NCI-H187 treated with DMSO at 0.1 percent for 48 hours (cell line): ENCODE data around the gene C6orf15.
A peak's percentile ranks its signal among the peaks of the same experiment; 100 is the strongest.

ENCODE experiments used
- DNase-seq: peaks from one replicate; lab custom pipeline; 2025; lab: John Stamatoyannopoulos, UW

Gene C6orf15

DNA sequence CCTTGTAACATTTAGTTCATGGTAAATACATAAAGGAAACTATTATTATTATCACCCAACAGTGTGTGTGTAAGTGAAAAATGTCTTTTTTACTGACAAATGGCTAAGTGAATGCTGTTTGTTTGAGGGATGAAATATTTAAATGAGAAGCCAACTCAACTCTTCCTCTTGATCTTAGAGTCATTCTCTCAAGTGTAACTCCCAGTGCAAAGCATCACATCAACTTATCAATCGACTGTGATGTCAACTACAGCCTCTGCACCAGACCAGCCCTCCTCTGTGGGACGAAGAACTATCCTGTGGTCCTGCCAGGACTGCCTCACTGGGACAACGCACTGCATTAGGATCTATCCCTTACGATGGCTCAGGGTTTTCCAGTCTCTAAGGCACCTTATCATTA is 5.3 kb downstream of the C6orf15 start:
- no peak for DNase-seq

DNA sequence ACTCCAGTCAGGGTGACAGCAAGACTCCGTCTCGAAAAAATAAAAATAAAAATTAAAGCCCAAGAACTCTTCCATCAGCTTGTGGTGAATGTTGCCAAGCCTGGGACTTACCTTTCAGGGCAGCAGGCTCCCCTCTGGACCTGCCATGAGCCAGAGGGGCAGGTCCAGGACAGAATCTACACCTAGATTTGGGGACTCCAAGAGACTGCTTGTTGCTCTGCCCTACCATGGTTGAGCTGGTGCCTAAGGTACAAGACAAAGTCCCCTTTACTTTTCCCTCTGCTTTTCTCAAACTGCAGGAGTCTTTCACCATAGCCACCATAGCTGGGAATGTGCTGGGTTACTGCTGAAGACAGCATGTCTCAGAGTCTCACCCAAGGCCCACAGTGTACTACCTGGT is 9.2 kb downstream of the C6orf15 start:
- no peak for DNase-seq

DNA sequence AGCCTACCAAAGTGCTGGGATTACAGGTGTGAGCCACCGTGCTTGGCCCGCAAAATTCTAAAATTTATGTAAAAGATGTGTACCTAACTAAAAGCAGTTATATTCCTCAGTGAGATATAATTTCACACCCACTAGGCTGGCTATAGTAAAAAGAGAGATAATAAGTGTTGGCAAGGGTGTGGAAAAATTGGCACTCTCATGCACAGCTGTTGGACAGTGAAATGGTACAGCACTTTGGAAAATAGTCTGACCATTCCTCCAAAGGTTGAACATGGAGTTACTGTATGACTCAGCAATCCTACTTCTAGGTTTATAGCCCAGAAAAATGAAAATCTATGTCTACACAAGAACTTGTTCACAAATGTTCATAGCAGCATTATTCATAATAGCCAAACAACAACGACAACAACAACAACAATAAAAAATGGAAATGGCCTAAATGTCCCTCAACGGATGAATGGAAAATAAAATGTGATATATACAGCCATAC is 13.9 kb downstream of the C6orf15 start:
- DNase-seq, result no peak

GRCh38 chr6:31096656-31097055 is 15.7 kb downstream of the C6orf15 start:
- DNase-seq, result no peak

DNA sequence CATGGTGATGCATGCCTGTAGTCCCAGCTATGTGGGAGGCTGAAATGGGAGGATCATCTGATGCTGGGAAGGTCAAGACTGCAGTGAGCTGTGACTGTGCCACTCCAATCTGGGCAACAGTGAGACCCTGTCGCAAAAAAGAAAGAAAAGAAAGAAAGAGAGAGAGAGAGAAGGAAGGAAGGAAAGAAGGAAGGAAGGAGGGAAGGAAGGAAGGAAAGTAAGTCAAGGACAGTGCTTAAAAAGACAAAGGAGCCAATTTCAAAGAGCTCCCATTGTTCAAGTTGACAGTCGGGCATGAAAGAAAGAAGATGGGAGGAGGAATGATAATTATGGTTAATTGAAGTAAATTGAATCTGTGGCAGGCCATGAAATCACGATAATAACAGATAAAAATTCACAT is 16.2 kb downstream of the C6orf15 start:
- no peak for DNase-seq

DNA sequence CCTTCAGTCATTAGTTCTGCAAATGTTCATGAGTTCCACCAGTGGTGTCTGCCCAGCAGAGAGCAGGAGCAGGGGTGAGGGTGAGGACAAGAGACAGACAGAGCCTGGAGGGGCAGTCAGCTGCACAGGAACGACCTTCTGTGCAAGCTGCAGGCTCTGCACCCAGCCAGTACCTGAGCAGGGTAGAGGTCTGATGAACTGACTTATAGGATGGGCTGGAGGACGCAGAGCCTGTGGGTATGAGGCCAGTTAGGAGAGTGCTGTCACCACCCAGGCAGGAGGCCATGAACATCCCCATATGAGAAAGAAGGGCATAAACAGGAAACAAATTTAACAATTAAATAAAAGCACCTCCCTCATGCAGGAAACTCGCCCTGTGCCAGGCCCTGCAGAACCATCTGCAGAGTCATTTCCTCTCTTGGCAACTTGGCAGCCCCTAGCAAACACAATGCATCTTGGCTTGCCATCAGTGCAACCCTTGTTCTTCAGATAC is 17.9 kb downstream of the C6orf15 start:
- no peak for DNase-seq

DNA sequence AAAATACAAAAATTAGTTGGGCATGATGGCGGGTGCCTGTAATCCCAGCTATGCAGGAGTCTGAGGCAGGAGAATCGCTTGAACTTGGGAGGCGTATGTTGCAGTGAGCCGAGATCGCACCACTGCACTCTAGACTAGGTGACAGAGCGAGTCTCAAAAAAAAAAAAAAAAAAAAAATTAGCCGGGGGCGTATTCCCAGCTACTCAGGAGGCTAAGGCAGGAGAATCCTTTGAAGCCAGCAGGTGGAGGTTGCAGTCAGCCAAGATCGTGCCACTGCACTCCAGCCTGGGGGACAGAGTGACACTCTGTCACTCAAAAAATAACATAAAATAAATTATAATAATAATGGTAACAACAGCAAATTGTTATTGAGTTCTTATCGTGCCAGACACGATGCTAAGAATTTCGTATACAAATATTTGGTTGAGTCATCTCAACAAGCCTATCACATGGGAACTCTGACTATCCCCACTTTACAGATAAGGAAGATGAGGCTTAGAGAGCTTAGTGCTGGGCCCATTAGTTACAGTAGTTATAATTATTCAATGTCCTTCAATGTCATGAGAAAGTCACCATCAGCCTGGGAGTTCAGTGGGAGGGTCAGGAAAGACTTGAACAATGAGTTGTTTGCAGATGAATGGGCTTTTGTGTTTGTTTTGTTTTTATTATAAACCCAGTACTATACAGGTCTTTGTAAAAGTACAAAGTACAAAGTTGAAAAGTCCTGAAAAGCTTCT is 19.4 kb downstream of the C6orf15 start:
- DNase-seq, result no peak

DNA sequence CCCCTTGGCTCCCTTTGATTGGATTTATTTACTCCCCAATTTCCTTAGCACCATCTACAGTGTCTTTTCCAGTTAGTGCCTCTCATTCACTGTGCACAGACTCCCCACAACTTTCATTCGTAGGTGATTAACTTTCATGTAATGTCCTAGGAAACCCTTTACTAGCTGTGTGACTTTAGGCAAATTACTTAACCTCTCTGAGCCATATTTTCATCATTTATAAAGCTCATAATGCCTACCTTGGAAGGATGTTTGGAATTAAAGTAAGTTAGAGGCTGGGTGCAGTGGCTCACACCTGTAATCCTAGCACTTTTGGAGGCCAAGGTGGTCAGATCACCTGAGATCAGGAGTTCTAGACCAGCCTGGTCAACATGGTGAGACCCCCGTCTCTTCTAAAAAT is 20.1 kb downstream of the C6orf15 start:
- no peak for DNase-seq

DNA sequence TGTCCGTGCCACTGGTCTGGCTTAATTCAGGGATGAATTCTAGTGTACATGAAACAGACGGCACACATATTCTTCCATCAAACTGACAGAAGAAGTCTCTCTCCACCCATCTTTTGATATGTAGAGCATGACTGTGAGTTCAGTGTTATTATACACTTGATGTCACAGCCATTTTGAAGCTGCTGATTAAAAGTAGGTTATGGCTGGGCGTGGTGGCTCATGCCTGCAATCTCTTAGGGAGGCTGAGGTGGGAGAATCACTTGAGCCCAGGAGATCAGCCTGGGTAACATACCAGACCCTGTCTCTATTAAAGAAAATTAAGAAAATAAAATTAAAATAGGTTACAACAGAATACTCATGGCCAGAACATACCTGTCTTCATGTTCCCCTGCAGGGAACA is 20.7 kb downstream of the C6orf15 start:
- no peak for DNase-seq

DNA sequence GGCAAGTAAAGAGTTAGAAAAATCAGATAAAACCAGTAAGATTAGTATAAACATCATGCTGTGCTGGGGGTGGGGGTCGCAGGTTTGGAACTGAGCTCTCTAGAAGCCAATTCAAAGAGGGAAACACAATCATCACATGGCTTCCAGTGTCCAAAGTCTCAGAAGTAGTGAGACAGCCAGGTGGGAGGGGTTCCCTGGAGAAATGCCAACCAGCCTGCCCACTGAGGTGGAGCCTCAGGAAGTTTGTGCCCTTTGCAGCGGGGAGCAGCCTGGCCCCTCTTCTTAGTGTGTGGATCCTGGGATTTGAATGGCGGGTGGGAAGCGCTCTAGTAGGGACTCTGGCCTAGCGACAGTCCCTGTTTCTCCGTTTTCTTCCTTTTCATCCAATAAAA is 21.4 kb downstream of the C6orf15 start:
- no peak for DNase-seq

DNA sequence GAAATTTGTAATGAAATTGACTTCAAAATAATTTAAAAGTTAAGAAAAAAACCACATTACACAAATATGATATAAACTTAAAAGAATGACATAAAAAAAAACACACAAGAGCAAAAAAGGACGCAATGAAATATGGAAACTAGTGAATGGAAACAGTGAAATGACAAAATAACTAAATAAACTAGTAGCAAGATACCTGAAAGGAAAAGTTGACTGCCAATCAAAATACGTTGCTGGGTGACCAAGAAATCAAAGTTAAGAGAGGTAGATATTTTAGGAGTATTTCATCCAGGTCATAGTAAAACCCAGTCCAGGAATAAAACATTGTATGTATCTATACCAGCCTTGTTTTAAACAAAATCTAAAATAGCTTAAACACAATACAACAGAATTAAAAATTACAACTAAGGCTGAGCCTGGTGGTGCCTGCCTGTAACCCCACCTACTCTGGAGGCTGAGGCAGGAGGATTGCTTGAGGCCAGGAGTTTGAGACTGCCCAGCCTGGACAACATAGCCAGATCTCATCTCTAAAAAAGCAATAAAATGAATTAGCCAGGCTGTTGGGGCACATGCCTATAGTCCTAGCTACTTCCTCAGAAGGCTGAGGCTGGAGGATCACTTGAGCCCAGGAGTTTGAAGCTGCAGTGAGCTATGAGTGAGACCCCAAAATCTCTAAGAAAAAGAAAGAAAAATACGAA is 22.0 kb downstream of the C6orf15 start:
- no peak for DNase-seq

- DNase-seq, result peak; percentile 3
These were observed 24.8 kb downstream of the C6orf15 start for GRCh38 chr6:31087494-31088089.

DNA sequence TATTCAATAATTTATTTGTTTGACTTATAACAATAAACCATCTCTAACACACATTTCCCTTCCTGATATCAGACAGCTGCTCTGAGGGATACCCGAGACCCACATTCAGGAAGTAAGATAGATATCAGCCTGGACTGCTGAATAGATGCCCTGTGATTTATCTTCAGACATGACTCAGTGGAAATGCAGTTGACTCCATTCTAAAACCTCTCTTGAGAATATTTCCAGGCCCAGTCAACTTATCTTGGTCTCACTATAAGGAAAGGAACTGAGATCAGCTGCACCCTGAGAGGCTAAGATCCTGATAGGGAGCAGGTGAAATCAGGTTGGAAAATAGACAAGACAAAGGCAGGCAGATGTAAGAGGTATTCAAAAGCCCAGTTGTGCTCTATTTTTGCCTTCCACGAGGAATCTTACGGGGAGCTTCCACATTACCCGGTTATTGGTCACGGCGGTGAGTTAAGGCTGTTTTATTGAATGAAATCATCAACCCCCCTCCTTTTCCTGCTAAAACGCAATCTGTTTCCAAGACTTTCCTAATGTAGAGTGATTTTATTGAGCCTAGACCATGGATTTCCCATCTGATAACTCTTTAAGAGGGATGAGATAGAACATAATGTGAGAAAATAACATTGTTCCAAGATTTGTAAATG is 25.5 kb downstream of the C6orf15 start:
- no peak for DNase-seq

- DNase-seq, result no peak
These were observed 28.5 kb downstream of the C6orf15 start for GRCh38 chr6:31083742-31084354.

DNA sequence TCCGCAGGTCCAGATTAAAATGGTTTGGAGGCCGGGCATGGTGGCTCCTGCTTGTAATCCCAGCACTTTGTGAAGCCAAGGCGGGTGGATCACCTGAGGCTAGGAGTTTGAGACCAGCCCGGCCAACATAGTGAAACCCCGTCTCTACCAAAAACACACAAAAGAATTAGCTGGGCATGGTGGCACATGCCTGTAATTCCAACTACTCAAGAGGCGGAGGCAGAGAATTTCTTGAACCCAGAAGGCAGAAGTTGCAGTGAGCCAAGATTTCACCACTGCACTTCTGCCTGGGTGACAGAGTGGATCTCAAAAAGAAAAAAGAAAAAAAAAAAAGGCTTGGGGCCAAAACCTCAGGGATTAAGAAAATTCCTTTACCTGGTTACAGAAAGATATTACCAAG is 30.5 kb downstream of the C6orf15 start:
- DNase-seq, result no peak

- DNase-seq, result no peak
These were observed 32.6 kb downstream of the C6orf15 start for GRCh38 chr6:31079656-31080261.

- no peak for DNase-seq
These were observed 35.8 kb downstream of the C6orf15 start for GRCh38 chr6:31076611-31077010.

GRCh38 chr6:31075528-31075927 is 36.8 kb downstream of the C6orf15 start:
- no peak for DNase-seq

GRCh38 chr6:31074401-31074800 is 38.0 kb downstream of the C6orf15 start:
- no peak for DNase-seq

DNA sequence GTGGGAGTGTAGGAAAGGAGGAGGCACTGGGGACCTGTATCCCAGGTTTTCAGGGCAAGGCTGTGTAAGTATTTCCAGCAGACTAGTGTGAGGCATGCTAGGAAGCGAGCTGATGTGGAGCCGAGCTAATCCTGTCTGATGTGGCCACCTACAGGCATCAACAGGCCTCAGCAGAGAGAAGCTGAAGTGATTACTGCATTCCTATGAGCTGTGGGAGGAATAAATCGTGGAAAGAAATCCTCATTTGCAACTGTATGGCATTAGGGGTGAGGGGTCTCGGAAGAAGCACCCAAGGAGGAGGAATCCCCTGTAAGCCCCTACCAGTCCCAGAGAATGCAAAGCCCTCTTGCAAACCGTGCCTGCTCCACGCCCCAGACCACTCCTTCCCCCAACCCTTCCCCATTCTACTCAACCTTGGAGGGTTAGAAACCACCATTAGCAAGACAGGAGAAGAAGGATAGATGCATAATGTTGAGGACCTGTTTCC is 41.6 kb downstream of the C6orf15 start:
- no peak for DNase-seq

DNA sequence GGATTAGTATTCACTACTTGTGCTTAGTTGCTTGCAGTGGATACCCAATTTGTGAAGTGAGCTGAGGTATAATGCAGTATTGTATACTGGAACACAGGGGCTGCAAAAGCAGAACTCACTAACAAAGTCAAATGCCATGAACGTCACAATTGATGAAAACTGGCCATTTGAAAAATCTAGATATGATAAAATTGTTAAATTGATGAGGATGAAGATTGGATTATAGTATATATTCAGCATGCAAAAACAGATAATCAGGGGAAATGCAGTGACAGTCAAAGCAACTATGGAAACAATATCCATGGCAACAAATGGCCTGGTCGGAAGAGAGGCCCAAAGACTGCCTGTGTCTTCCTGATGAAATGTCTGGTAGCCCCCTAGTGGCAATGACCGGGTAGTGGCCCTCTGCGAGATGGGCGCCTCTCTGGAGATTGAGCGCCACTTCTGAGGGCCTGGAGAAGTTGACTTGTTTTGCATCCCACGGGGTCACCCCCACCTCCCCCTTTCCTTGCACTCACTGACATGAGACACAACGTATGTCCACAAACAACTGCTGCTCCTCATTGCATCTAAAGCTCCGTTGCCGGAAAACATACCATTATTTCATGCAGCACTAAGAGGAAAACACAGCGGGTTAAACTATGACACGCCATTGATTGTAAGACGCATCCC is 43.6 kb downstream of the C6orf15 start:
- DNase-seq, result peak; percentile 42
